K562 (cell line): Measurements from ENCODE around the gene PHKB. TPM values are rescaled to one million over a fixed set of nuclear protein-coding genes. Genes with fewer than 3 reads are reported as not detected.

Source experiments
- ATAC-seq: fragments of 200-7000 bp; cut with Tn5 transposase; 3 replicates; pipeline ENCODE4 v1.9.1; 2020; ENCODE audit warnings: moderate library complexity
- BruUV-seq: library from RNA; stranded (reverse); fragments of 400-500 nt; replicated peaks from 2 replicates; lab custom pipeline; 2021; lab: Mats Ljungman, UMichigan
- CTCF ChIA-PET: fragments of 300-600 bp; formaldehyde crosslinking; extraction: SDS; loops from one replicate; lab custom pipeline; 2021; ENCODE audit warnings: low intra/inter-chr PET ratio; lab: Yijun Ruan, JAX
- POLR2A ChIA-PET: fragments of 300-600, 350-650 bp; sonication (Branson Sonifier 250); formaldehyde crosslinking; extraction: SDS; loops from one replicate; lab custom pipeline; 2021; ENCODE audit warnings: antibody characterized with exemption, inconsistent platforms; lab: Yijun Ruan, JAX
- DNase-seq, 4 experiments: peaks; one replicate each; pipeline versions ENCODE4 v3.0.0 to v3.0.0-alpha.2; 2011 to 2018; ENCODE audit warnings: low spot score in 3 of 4, mixed read lengths in 3 of 4; ENCODE audit errors: extremely low read depth in 1 of 4
- FAIRE-seq: peaks from 2 replicates; lab custom pipeline; 2011; peaks lifted over from hg19 to GRCh38; lab: Jason Lieb, UNC
- H2AFZ ChIP-seq: 2 replicates; pipeline ENCODE4 v1.6.0; 2011; ENCODE audit warnings: low read depth, low read length, control low read depth, inconsistent platforms
- H3K27ac ChIP-seq: fragments of 200-600 bp; 3 replicates; pipeline ENCODE4 v1.8.0; 2011; ENCODE audit warnings: low read depth, mild to moderate bottlenecking, control low read depth, inconsistent platforms, low read length, moderate library complexity, mixed read lengths; ENCODE audit errors: extremely low read depth
- H3K27me3 ChIP-seq, 2 experiments: fragments of 300-600 bp in 1 of 2; 2 replicates in 1 of 2; 3 replicates in 1 of 2; pipeline versions ENCODE4 v1.6.0 to v1.8.0; 2011; ENCODE audit warnings: inconsistent platforms in 2 of 2, low read length in 2 of 2, mild to moderate bottlenecking in 1 of 2, mixed read lengths in 1 of 2, moderate library complexity in 1 of 2; ENCODE audit not compliant: control insufficient read depth in 2 of 2, insufficient read depth in 2 of 2
- H3K36me3 ChIP-seq: fragments of 300-600 bp; 3 replicates; pipeline ENCODE4 v1.8.0; 2011; ENCODE audit warnings: mild to moderate bottlenecking, low read length, inconsistent platforms; ENCODE audit not compliant: control insufficient read depth, insufficient read depth
- H3K4me1 ChIP-seq, 2 experiments: fragments of 200-600 bp in 1 of 2; replicated peaks in 1 of 2; 2 replicates in 1 of 2; 3 replicates in 1 of 2; pipeline versions ENCODE4 v1.5.1 to v1.8.0; 2011; ENCODE audit warnings: inconsistent platforms in 2 of 2, low read length in 2 of 2, mild to moderate bottlenecking in 1 of 2, mixed read lengths in 1 of 2, moderate library complexity in 1 of 2; ENCODE audit not compliant: control insufficient read depth in 2 of 2, insufficient read depth in 2 of 2
- H3K4me2 ChIP-seq: 2 replicates; pipeline ENCODE4 v1.6.1; 2011; ENCODE audit warnings: low read length, control low read depth, inconsistent platforms, mixed read lengths; ENCODE audit not compliant: insufficient read depth
- H3K4me3 ChIP-seq: fragments of 200-600 bp; sonication (generic), shearing (Covaris generic); 2 replicates; pipeline ENCODE4 v1.5.1; 2016; ENCODE audit warnings: control low read depth, inconsistent platforms
- H3K79me2 ChIP-seq: fragments of 200-600 bp; 3 replicates; pipeline ENCODE4 v1.8.0; 2011; ENCODE audit warnings: low read length, inconsistent platforms; ENCODE audit not compliant: control insufficient read depth, insufficient read depth
- H3K9ac ChIP-seq, 2 experiments: 2 replicates each; pipeline versions ENCODE4 v1.6.0 to v1.6.1; 2011; ENCODE audit warnings: low read depth in 2 of 2, low read length in 2 of 2, control low read depth in 1 of 2, inconsistent platforms in 1 of 2, mild to moderate bottlenecking in 1 of 2, mixed read lengths in 1 of 2; ENCODE audit not compliant: insufficient read depth in 1 of 2
- H3K9me1 ChIP-seq: one replicate; pipeline ENCODE4 v1.6.0; 2011; ENCODE audit warnings: inconsistent platforms, mild to moderate bottlenecking, low read length, moderate library complexity; ENCODE audit not compliant: control insufficient read depth, insufficient read depth
- H3K9me3 ChIP-seq: replicated peaks from 2 replicates; pipeline ENCODE4 v1.5.1; 2011; ENCODE audit warnings: low read depth, low read length, inconsistent platforms; ENCODE audit not compliant: control insufficient read depth, insufficient read depth
- H4K20me1 ChIP-seq: replicated peaks from 2 replicates; pipeline ENCODE4 v1.6.1; 2011; ENCODE audit warnings: low read length, inconsistent platforms, mixed read lengths; ENCODE audit not compliant: control insufficient read depth, insufficient read depth
- ATF1 ChIP-seq, 2 experiments: fragments of 450-650 bp in 1 of 2; IDR thresholded peaks; 2 replicates each; pipeline ENCODE4 v1.6.1; 2016; ENCODE audit warnings: missing compliant biosample characterization in 1 of 2, missing genetic modification characterization in 1 of 2
- CBFA2T2 ChIP-seq: fragments of 450-650 bp; conservative IDR thresholded peaks from 2 replicates; pipeline ENCODE4 v1.6.1; 2017; ENCODE audit warnings: mild to moderate bottlenecking
- FOSL1 ChIP-seq: fragments of 200-800 bp; sonication (Bioruptor generic); conservative IDR thresholded peaks from 2 replicates; pipeline ENCODE4 v1.6.1; 2016; ENCODE audit warnings: missing genetic modification characterization, missing compliant biosample characterization
- POU5F1 ChIP-seq: fragments of 150-350 bp; IDR thresholded peaks from 2 replicates; pipeline ENCODE4 v1.6.1; 2014; ENCODE audit warnings: borderline replicate concordance, low read length, low read depth, mild to moderate bottlenecking; ENCODE audit not compliant: partially characterized antibody
- SMAD2 ChIP-seq: fragments of 150-350 bp; IDR thresholded peaks from 2 replicates; pipeline ENCODE4 v1.6.1; 2014; ENCODE audit warnings: low read depth, mild to moderate bottlenecking, low read length
- SRSF3 ChIP-seq: fragments of 200-400 bp; formaldehyde crosslinking; IDR thresholded peaks from 2 replicates; pipeline ENCODE4 v1.6.1; 2016; ENCODE audit warnings: mild to moderate bottlenecking, low read length, moderate library complexity; ENCODE audit not compliant: insufficient read depth
- TAF1 ChIP-seq: IDR thresholded peaks from 2 replicates; pipeline ENCODE4 v1.6.1; 2011; ENCODE audit warnings: mild to moderate bottlenecking, low read length, moderate library complexity; ENCODE audit not compliant: insufficient read depth, control insufficient read depth, severe bottlenecking; ENCODE audit errors: extremely low read depth
- TRIM24 ChIP-seq, 2 experiments: fragments of 450-650 bp; IDR thresholded peaks; 2 replicates each; pipeline ENCODE4 v1.6.1; 2016
- ZFP91 ChIP-seq: sonication (generic); formaldehyde crosslinking; IDR thresholded peaks from 2 replicates; pipeline ENCODE4 v1.8.0; 2022; ENCODE audit warnings: mild to moderate bottlenecking, missing genetic modification reagents
- WGBS: fragments of 100-300 bp; shearing (Covaris generic); methylation state at CpG from one replicate; pipeline ENCODE4 v1.1.6; 2016; ENCODE audit warnings: low coverage, mixed read lengths; ENCODE audit not compliant: insufficient coverage; ENCODE audit errors: missing lambda C conversion rate; 5-methylcytosine and 5-hydroxymethylcytosine counted together
- in situ Hi-C: fragments of 300-500 bp; cut with MboI; formaldehyde crosslinking; loops from 4 replicates; pipeline ENCODE4 v1.15.0; 2018; ENCODE audit warnings: inconsistent platforms, mixed read lengths
- intact Hi-C: fragments of 100-400 bp; cut with micrococcal nuclease; formaldehyde crosslinking; loops from 2 replicates; pipeline ENCODE4 v1.14.2; 2022
- polyA plus RNA-seq, 8 experiments: library from polyadenylated mRNA; depleted of rRNA in 4 of 8; stranded (reverse) in 5 of 8; unstranded in 3 of 8; fragments of >200 nt; fragmentation: Nextera tagmentation in 2 of 8; fragmentation: Illumina TruSeq in 1 of 8; extraction: Ambion mirVana in 2 of 8; extraction: Trizol in 1 of 8; gene quantifications; 2 replicates each; pipeline versions ENCODE4 v1.2.1 to v1.2.3, GENCODE V29; 2011 to 2014; ENCODE audit warnings: inconsistent platforms in 1 of 8, missing spikeins in 1 of 8
- total RNA-seq, 7 experiments: library from RNA; depleted of rRNA in 6 of 7; stranded (reverse); fragments of >200 nt in 6 of 7; fragmentation: Illumina TruSeq in 2 of 7; extraction: Trizol in 2 of 7; gene quantifications; 2 replicates each; pipeline versions ENCODE4 v1.2.1 to v1.2.3, GENCODE V29; 2011 to 2021; ENCODE audit warnings: low replicate concordance in 1 of 7

The PHKB gene
- total and polyA plus RNA-seq, 9 of the 15 experiments (the other 6 are each of a cell fraction or from before 2014, with no cell fraction given): 24.7 to 92.3 (median 67.0) TPM

DNA sequence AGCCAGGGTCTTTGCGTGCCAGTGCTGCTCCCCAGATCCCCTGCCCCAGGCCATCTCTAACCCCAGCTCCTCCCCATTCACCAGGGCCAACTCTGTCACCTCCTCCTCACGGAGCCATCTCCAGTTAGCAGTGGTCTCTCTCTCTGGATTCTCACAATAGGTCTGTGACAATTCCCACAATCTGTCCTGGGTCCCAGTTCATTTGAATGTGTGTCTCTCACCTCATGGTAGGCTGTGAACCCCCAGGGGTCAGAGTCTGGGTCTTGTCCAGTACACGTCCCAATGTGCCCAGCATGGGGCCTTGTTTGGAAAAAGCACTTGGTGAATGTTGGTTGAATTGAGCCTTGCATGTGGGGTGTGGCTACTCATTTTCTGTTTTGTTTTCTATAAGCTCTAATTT, 205.3 kb downstream of the PHKB start (continued):
- TF ChIP-seq SMAD2: no peak
- no peak for TF ChIP-seq POU5F1

GRCh38 chr16:47667956-47668355, 206.8 kb downstream of the PHKB start:
- H4K20me1 ChIP-seq: no peaks in the 10 kb centered on the region
- BruUV-seq: no TSS peak
- no peak overlapping the region for H2AFZ ChIP-seq
- peaks cover 53% of the 10 kb centered on the region; the same call in 2 of the 3 replicates for H3K36me3 ChIP-seq
- FAIRE-seq (no peak), ATAC-seq (no peak), DNase-seq (no peak)
- no peak overlapping the region for H3K9ac ChIP-seq
- H3K27me3 ChIP-seq: no peaks in the 10 kb centered on the region
- no peaks in the 10 kb centered on the region for H3K4me1 ChIP-seq
- H3K4me3 ChIP-seq: no peak overlapping the region
- ChIA-PET POLR2A (no interaction called here), CTCF (no interaction called here)
- H3K27ac ChIP-seq: no peak overlapping the region
- intact Hi-C loops: no loop called here
- WGBS: 91% methylated on average over 6 of the region's 6 CpGs
- no peaks in the 10 kb centered on the region for H3K9me1 ChIP-seq
- TF ChIP-seq TAF1 (no peak), FOSL1 (tag) (no peak), CBFA2T2 (no peak), TRIM24 (IDR thresholded peaks at IDR 0.05) (no peak), ZFP91 (CRISPR knock-in tag) (no peak), ATF1 (CRISPR knock-in tag; IDR thresholded peaks at IDR 0.05) (no peak), ATF1 (tag; IDR thresholded peaks at IDR 0.05) (no peak), SRSF3 (no peak)
- no peaks in the 10 kb centered on the region for H3K79me2 ChIP-seq
- in situ Hi-C loops: no loop called here
- H3K9me3 ChIP-seq: no peaks in the 10 kb centered on the region
- no peak overlapping the region for H3K4me2 ChIP-seq
